ENCODE results near the gene RAP2A.

The RAP2A gene

DNA sequence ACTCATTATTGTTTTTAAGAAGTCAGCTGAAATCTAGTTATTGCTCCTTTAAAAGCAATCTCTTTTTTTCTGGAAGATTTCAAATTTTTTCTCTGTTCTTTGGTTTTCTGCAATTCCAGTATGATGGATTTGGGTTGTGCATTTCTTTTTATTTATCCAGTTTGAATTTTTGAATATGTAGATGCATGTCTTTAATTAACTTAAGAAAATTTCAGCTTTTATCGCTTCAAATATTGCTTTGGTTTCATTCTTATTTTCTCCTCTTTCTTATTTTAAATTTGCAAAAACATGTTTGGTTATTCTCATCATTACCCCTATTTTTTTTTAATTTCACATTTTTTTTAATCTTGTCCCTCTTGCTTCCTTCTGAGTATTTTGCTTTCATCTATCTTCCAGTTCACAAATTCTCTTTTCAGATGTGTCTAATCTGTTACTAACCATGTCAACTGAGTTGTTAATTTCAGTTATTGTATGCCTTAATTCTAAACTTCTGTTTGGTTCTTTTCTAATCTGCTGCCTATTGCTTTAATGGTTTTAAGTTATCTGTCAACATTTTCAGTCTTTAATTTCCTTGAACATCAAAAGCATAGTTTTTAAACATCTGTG lies 56.8 kb downstream of the RAP2A start:
- no peak for DNase-seq
- Histone ChIP-seq H3K36me3 (replicated peaks) (no peaks in the 10 kb centered on the region), H3K27me3 (replicated peaks) (no peaks in the 10 kb centered on the region), H3K4me3 (ENCODE audit: low read depth, low read length) (no peak overlapping the region), H3K27ac (no peak overlapping the region)
- in situ Hi-C loops (cut with HindIII; ENCODE audit: low pct_ligation_motif_present, low sequenced_read_pairs), result no loop called here
- TF ChIP-seq, protein P1, sequence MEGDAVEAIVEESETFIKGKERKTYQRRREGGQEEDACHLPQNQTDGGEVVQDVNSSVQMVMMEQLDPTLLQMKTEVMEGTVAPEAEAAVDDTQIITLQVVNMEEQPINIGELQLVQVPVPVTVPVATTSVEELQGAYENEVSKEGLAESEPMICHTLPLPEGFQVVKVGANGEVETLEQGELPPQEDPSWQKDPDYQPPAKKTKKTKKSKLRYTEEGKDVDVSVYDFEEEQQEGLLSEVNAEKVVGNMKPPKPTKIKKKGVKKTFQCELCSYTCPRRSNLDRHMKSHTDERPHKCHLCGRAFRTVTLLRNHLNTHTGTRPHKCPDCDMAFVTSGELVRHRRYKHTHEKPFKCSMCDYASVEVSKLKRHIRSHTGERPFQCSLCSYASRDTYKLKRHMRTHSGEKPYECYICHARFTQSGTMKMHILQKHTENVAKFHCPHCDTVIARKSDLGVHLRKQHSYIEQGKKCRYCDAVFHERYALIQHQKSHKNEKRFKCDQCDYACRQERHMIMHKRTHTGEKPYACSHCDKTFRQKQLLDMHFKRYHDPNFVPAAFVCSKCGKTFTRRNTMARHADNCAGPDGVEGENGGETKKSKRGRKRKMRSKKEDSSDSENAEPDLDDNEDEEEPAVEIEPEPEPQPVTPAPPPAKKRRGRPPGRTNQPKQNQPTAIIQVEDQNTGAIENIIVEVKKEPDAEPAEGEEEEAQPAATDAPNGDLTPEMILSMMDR (IDR thresholded peaks at IDR 0.05; ENCODE audit: low read depth, low read length, missing control alignments), result no peak

DNA sequence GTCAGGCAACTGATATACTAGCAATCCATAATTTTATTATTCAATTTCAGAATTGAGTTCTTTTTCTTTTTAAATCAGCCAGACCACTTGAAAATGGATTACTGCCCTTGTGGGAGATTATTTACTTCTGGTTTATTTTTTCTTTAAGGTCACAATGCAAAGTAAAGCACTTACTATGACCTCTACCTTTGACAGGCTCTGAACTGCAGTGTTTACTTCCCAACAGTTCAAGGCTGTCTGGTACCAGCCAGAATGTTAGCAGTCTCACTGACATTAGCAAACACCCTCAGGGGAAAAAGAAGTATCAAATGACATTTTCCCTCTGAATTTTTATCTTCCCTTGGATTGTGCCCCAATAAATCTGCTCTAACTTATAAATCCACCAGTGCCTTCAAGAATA lies 57.5 kb downstream of the RAP2A start:
- H3K27me3 ChIP-seq (replicated peaks), result no peaks in the 10 kb centered on the region
- TF ChIP-seq, protein P1 (IDR thresholded peaks at IDR 0.05; ENCODE audit: low read depth, low read length, missing control alignments), result no peak
- no peak overlapping the region for H3K27ac ChIP-seq
- H3K36me3 ChIP-seq (replicated peaks), result no peaks in the 10 kb centered on the region
- DNase-seq, result no peak
- in situ Hi-C loops (cut with HindIII; ENCODE audit: low pct_ligation_motif_present, low sequenced_read_pairs), result no loop called here
- H3K4me3 ChIP-seq (ENCODE audit: low read depth, low read length), result no peak overlapping the region

DNA sequence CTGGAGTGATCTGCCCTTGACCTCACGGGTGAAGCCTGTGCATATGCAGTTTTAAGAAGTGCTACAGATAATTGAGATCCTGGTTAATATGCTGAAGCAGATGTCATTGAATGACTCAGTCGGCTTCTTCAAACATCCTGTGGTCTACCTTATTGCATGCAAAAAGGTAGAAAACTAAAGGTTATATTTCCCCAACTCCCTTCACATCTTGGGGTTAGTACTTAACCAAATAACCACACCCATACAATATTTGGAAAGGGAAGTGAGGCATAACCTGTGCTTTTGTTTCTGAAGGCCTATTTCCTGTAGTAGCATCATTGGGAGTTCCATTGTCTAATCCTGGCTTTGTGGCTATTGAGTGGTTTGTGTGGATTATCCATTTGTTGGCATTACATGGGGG lies 58.3 kb downstream of the RAP2A start:
- in situ Hi-C loops (cut with HindIII; ENCODE audit: low pct_ligation_motif_present, low sequenced_read_pairs), result no loop called here
- no peaks in the 10 kb centered on the region for H3K27me3 ChIP-seq (replicated peaks)
- DNase-seq, result no peak
- no peak overlapping the region for H3K27ac ChIP-seq
- H3K36me3 ChIP-seq (replicated peaks), result no peaks in the 10 kb centered on the region
- TF ChIP-seq, protein P1 (IDR thresholded peaks at IDR 0.05; ENCODE audit: low read depth, low read length, missing control alignments), result no peak
- no peak overlapping the region for H3K4me3 ChIP-seq (ENCODE audit: low read depth, low read length)

DNA sequence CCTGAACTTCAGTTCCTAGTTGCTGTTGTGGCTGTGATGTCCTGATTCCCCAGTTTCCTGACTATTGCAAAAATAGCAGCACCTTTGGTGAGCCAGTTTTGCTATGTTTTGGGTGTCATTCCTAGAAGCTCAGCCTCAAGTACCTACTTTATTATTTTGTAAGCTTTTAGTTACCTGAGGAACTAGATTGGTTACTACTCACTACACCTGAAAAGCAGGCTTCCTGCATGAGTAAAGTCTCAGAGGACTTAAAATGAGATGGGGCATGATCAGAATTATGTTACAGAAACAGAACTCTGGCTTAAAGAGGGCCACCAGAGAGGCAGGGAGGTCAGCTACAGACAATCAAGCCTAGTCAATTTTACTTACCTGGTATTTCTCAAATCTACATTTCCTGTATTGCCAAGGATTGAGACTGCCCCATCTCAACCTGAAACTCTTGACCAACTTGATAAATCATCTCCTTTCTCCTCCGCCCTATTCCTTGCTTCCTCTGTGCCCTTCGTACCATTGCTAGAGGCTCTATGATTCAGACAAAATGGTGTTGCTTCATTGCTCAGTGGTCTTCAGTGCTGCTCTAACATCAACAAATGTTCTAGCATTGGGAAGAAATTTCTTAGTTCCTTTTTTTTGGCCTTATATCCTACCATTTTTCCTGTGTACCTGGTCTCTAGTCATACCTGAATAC lies 58.9 kb downstream of the RAP2A start:
- no peaks in the 10 kb centered on the region for H3K36me3 ChIP-seq (replicated peaks)
- no peak overlapping the region for H3K27ac ChIP-seq
- TF ChIP-seq, protein P1 (IDR thresholded peaks at IDR 0.05; ENCODE audit: low read depth, low read length, missing control alignments), result no peak
- no peaks in the 10 kb centered on the region for H3K27me3 ChIP-seq (replicated peaks)
- in situ Hi-C loops (cut with HindIII; ENCODE audit: low pct_ligation_motif_present, low sequenced_read_pairs), result no loop called here
- no peak for DNase-seq
- no peak overlapping the region for H3K4me3 ChIP-seq (ENCODE audit: low read depth, low read length)

DNA sequence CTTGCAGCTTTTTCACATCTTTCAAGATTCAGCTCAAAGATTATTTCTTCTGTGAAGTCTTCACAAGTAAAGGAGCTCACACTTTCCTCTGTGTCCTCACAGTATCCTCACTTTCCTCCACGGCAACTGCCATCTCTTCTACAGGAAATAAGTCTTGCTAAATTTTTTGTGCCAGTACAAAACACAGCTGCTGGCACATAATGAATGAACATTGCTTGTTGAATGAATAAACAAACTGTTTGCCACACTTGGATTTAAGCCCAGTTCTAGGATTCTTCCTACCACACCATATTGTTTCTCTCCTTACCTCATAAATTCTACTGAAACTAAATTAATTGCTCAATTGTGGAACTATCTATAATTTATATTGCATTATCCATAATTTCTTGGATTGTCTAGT lies 59.5 kb downstream of the RAP2A start:
- H3K4me3 ChIP-seq (ENCODE audit: low read depth, low read length), result no peak overlapping the region
- H3K27me3 ChIP-seq (replicated peaks), result no peaks in the 10 kb centered on the region
- TF ChIP-seq, protein P1 (IDR thresholded peaks at IDR 0.05; ENCODE audit: low read depth, low read length, missing control alignments), result no peak
- in situ Hi-C loops (cut with HindIII; ENCODE audit: low pct_ligation_motif_present, low sequenced_read_pairs), result no loop called here
- H3K27ac ChIP-seq, result no peak overlapping the region
- H3K36me3 ChIP-seq (replicated peaks), result no peaks in the 10 kb centered on the region
- no peak for DNase-seq

DNA sequence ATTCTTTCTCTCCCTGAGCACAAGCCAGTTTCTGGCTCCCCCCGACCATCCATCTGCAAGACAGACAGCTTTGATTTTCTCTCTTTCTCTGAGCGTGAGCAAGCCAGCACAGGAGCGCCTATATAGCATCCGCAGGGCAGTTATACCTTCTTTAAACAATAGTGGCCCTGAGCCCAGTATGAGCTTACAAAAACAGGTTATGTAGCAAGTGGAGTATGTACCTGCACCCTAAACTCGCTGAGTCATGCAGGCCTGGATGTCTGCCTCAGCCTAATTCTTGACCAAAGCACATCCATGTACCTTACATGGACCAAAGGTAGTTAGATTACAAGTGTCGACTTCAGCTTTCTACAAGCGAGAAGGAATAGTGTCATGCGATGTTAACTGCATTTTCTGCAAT lies 61.7 kb downstream of the RAP2A start:
- Histone ChIP-seq H3K27me3 (replicated peaks) (no peaks in the 10 kb centered on the region), H3K27ac (no peak overlapping the region), H3K36me3 (replicated peaks) (no peaks in the 10 kb centered on the region), H3K4me3 (ENCODE audit: low read depth, low read length) (no peak overlapping the region)
- DNase-seq, result no peak
- TF ChIP-seq, protein P1 (IDR thresholded peaks at IDR 0.05; ENCODE audit: low read depth, low read length, missing control alignments), result no peak
- in situ Hi-C loops (cut with HindIII; ENCODE audit: low pct_ligation_motif_present, low sequenced_read_pairs), result no loop called here

All from brain microvascular endothelial cell (primary cell).